HEK293T (cell line): ENCODE results near the gene FAM236B.
"Not testable (repeated sequence)": the region's sequence is repeated elsewhere in the genome, so short reads cannot be mapped to it uniquely, and the experiment has no call there.

Source experiments
- ELF4 ChIP-seq: fragments of 450-650 bp; IDR thresholded peaks from 2 replicates; pipeline ENCODE4 v1.6.1; 2017; ENCODE audit warnings: antibody characterized with exemption
- FOXM1 ChIP-seq: fragments of 450-650 bp; IDR thresholded peaks from 2 replicates; pipeline ENCODE4 v1.6.1; 2017; ENCODE audit warnings: mild to moderate bottlenecking, borderline replicate concordance
- SP1 ChIP-seq: fragments of 450-650 bp; IDR thresholded peaks from 2 replicates; pipeline ENCODE4 v1.6.1; 2017
- TARDBP ChIP-seq: fragments of 450-650 bp; IDR thresholded peaks from 2 replicates; pipeline ENCODE4 v1.6.1; 2016
- TF ChIP-seq, protein P1 (sequence below): fragments of 450-650 bp; IDR thresholded peaks from 2 replicates; pipeline ENCODE4 v1.6.1; 2016

DNA sequence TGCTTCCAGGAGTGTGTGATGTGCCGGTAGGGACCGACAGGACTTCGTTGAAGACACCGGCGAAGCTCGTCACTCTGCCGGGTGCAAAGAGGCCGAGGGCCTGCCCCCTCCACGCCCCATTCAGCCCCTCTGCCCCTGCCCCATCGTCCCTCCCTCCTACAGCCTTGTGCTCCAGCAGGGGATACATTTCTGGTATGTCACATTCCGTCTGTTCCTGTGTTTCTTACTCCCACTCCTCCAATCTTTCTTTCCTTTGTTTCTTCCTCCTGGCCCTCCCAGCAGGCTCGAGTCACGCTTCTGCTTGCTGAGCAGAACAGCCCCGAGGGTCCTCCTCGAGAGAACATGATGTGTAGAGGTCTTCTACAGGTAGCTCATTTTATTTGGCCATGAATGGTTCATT is at the start of gene FAM236B:
- TF ChIP-seq ELF4, SP1, TARDBP, FOXM1: not testable (repeated sequence)
- TF ChIP-seq, protein P1, sequence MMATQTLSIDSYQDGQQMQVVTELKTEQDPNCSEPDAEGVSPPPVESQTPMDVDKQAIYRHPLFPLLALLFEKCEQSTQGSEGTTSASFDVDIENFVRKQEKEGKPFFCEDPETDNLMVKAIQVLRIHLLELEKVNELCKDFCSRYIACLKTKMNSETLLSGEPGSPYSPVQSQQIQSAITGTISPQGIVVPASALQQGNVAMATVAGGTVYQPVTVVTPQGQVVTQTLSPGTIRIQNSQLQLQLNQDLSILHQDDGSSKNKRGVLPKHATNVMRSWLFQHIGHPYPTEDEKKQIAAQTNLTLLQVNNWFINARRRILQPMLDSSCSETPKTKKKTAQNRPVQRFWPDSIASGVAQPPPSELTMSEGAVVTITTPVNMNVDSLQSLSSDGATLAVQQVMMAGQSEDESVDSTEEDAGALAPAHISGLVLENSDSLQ: not testable (repeated sequence)
